HCT116 (cell line): Measurements from ENCODE around the gene VAPA.

Experiments used
- CEBPB ChIP-seq: IDR thresholded peaks from 2 replicates; pipeline ENCODE4 v1.6.1; 2012; ENCODE audit warnings: low read depth
- EZH2 ChIP-seq: fragments of 200-600 bp; sonication (generic); IDR thresholded peaks from 2 replicates; pipeline ENCODE4 v1.6.1; 2017; ENCODE audit warnings: antibody characterized with exemption, mixed run types
- EZH2phosphoT487 ChIP-seq: fragments of 200-600 bp; IDR thresholded peaks from 2 replicates; pipeline ENCODE4 v1.6.1; 2018; ENCODE audit warnings: antibody characterized with exemption, borderline replicate concordance
- FOSL1 ChIP-seq: IDR thresholded peaks from 2 replicates; pipeline ENCODE4 v1.6.1; 2012; ENCODE audit warnings: low read depth
- JUND ChIP-seq: IDR thresholded peaks from 2 replicates; pipeline ENCODE4 v1.6.1; 2012
- POLR2A ChIP-seq: IDR thresholded peaks from 2 replicates; pipeline ENCODE4 v1.7.0; 2011; ENCODE audit warnings: borderline replicate concordance; ENCODE audit not compliant: insufficient read depth, insufficient read length; ENCODE audit errors: extremely low read depth
- POLR2AphosphoS5 ChIP-seq: IDR thresholded peaks from 2 replicates; pipeline ENCODE4 v1.6.1; 2011; ENCODE audit warnings: mild to moderate bottlenecking, low read depth, low read length, moderate library complexity
- RAD21 ChIP-seq: IDR thresholded peaks from 2 replicates; pipeline ENCODE4 v1.6.1; 2012; ENCODE audit warnings: low read depth, mild to moderate bottlenecking
- SIN3A ChIP-seq: IDR thresholded peaks from 2 replicates; pipeline ENCODE4 v1.6.1; 2012; ENCODE audit warnings: low read depth
- SRF ChIP-seq: IDR thresholded peaks from 2 replicates; pipeline ENCODE4 v1.6.1; 2012; ENCODE audit warnings: low read depth
- ZFX ChIP-seq: fragments of 450-650 bp; IDR thresholded peaks from 2 replicates; pipeline ENCODE4 v1.6.1; 2017
- TF ChIP-seq, protein P1 (sequence below), 3 experiments: fragments of 200-600 bp in 1 of 3; sonication (generic) in 1 of 3; IDR thresholded peaks in 2 of 3; conservative IDR thresholded peaks in 1 of 3; 2 replicates each; pipeline ENCODE4 v1.5.1; 2012 to 2017; ENCODE audit warnings: low read depth in 2 of 3, low read length in 2 of 3, antibody characterized with exemption in 1 of 3, borderline replicate concordance in 1 of 3, control low read depth in 1 of 3, mild to moderate bottlenecking in 1 of 3, mixed read lengths in 1 of 3, mixed run types in 1 of 3, moderate library complexity in 1 of 3; ENCODE audit not compliant: insufficient read depth in 1 of 3
- TF ChIP-seq, protein P2 (sequence below): IDR thresholded peaks from 2 replicates; pipeline ENCODE4 v1.6.1; 2011; ENCODE audit warnings: mild to moderate bottlenecking, low read length, moderate library complexity; ENCODE audit not compliant: insufficient replicate concordance; ENCODE audit errors: extremely low read depth
- TF ChIP-seq, protein P3 (sequence below): IDR thresholded peaks from 2 replicates; pipeline ENCODE4 v1.6.1; 2012

DNA sequence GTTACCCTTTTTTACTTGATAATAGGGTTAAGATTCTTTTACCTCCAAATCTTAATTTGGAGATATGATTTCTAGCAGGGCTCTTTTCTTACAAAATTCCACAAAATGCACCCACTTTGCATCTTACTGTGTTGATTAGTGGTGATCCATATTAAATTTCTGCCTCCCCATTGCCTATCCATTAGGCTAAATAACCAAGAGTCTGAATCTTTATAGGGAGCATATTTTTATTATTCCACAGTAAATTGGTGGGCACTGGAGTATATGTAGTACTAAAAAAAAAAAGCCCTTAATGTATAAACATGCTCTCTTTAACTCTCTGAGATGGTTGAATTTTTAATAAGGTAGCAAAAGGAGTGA, 36.2 kb upstream of the VAPA start:
- TF ChIP-seq POLR2A (no peak), SIN3A (no peak), JUND (no peak), RAD21 (no peak), EZH2phosphoT487 (no peak), POLR2AphosphoS5 (no peak), ZFX (no peak), CEBPB (no peak), SRF (no peak), EZH2 (no peak), FOSL1 (no peak)
- TF ChIP-seq, protein P1, sequence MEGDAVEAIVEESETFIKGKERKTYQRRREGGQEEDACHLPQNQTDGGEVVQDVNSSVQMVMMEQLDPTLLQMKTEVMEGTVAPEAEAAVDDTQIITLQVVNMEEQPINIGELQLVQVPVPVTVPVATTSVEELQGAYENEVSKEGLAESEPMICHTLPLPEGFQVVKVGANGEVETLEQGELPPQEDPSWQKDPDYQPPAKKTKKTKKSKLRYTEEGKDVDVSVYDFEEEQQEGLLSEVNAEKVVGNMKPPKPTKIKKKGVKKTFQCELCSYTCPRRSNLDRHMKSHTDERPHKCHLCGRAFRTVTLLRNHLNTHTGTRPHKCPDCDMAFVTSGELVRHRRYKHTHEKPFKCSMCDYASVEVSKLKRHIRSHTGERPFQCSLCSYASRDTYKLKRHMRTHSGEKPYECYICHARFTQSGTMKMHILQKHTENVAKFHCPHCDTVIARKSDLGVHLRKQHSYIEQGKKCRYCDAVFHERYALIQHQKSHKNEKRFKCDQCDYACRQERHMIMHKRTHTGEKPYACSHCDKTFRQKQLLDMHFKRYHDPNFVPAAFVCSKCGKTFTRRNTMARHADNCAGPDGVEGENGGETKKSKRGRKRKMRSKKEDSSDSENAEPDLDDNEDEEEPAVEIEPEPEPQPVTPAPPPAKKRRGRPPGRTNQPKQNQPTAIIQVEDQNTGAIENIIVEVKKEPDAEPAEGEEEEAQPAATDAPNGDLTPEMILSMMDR (IDR thresholded peaks at IDR 0.05 in 2 of 3, conservative IDR thresholded peaks at IDR 0.05 in 1 of 3; ENCODE audit: borderline replicate concordance in 1 of 3, insufficient read depth in 1 of 3, low read depth in 2 of 3, low read length in 2 of 3), result no peak
- TF ChIP-seq, protein P2, sequence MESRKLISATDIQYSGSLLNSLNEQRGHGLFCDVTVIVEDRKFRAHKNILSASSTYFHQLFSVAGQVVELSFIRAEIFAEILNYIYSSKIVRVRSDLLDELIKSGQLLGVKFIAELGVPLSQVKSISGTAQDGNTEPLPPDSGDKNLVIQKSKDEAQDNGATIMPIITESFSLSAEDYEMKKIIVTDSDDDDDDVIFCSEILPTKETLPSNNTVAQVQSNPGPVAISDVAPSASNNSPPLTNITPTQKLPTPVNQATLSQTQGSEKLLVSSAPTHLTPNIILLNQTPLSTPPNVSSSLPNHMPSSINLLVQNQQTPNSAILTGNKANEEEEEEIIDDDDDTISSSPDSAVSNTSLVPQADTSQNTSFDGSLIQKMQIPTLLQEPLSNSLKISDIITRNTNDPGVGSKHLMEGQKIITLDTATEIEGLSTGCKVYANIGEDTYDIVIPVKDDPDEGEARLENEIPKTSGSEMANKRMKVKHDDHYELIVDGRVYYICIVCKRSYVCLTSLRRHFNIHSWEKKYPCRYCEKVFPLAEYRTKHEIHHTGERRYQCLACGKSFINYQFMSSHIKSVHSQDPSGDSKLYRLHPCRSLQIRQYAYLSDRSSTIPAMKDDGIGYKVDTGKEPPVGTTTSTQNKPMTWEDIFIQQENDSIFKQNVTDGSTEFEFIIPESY, result no peak
- TF ChIP-seq, protein P3, sequence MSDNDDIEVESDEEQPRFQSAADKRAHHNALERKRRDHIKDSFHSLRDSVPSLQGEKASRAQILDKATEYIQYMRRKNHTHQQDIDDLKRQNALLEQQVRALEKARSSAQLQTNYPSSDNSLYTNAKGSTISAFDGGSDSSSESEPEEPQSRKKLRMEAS, result no peak
